GM12872 (cell line): ENCODE results near the gene ALKAL2.

Source experiments
- CTCF ChIP-seq: IDR thresholded peaks from 3 replicates; pipeline ENCODE4 v1.5.1; 2011; ENCODE audit warnings: low read depth, mild to moderate bottlenecking, low read length, moderate library complexity; ENCODE audit not compliant: insufficient read depth

Gene ALKAL2

GRCh38 chr2:281381-281780 is 6.5 kb downstream of the ALKAL2 start:
- TF ChIP-seq CTCF, result no peak

GRCh38 chr2:280650-281110 is 7.2 kb downstream of the ALKAL2 start:
- no peak for TF ChIP-seq CTCF

- TF ChIP-seq CTCF, result no peak
These were observed 7.8 kb downstream of the ALKAL2 start for GRCh38 chr2:279956-280649.

- TF ChIP-seq CTCF, result no peak
These were observed 8.5 kb downstream of the ALKAL2 start for GRCh38 chr2:279366-279765.

- no peak for TF ChIP-seq CTCF
These were observed 9.0 kb downstream of the ALKAL2 start for GRCh38 chr2:278927-279320.

GRCh38 chr2:278312-278926 is 9.5 kb downstream of the ALKAL2 start:
- no peak for TF ChIP-seq CTCF

- no peak for TF ChIP-seq CTCF
These were observed 12.4 kb downstream of the ALKAL2 start for GRCh38 chr2:275466-275865.
